ENCODE data around the gene IFIT1B.

DNA sequence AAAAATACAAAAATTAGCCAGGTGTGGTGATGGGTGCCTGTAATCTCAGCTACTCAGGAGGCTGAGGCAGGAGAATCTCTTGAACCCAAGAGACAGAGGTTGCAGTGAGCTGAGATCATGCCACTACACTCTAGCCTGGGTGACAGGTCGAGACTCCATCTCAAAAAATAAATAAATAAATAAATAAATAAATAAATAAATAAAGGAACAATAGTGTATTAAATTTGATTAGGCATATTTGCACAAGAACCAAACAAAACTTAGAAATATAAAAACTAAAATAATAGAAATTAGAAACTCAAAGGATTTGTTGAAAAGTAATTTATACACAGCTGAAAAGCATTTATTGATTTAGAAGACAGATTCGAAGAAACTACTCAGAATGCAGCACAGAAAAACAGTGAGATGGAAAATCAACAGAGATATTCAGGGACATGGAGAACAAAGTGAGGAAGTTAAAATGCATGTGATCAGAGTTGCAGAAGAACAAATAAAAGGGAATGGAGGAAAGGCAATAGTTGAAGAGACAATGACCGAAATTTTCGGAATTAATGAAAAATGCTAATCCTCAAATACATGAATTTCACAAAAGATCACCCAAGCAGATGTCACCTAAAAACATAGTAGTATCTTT is 32.4 kb upstream of the IFIT1B start:
- TF ChIP-seq CTCF (IDR thresholded peaks at IDR 0.05) = no peak
- no peak for TF ChIP-seq POLR2A (IDR thresholded peaks at IDR 0.05)

All from heart left ventricle (tissue), 13 donors.